CD8-positive, alpha-beta memory T cell (primary cell): Measurements from ENCODE around the gene TLE4. TPM values are rescaled to one million over a fixed set of nuclear protein-coding genes. Genes with fewer than 3 reads are reported as not detected.

Experiments
- CTCF ChIA-PET: fragments of 350-600 bp; sonication (Branson Sonifier 250); formaldehyde crosslinking; loops from one replicate; lab custom pipeline; 2021; ENCODE audit warnings: antibody characterized with exemption; lab: Charles Lee
- POLR2A ChIA-PET: fragments of 350-600 bp; sonication (Branson Sonifier 250); formaldehyde crosslinking; loops from one replicate; lab custom pipeline; 2021; ENCODE audit warnings: antibody characterized with exemption; lab: Charles Lee
- DNase-seq, 5 donors: peaks; one replicate each; pipeline versions ENCODE4 v3.0.0 to v3.0.0-alpha.2; 2020 to 2022; ENCODE audit warnings: mixed read lengths in 1 of 5
- H3K27ac ChIP-seq: one replicate; pipeline ENCODE4 v1.7.0; 2013; ENCODE audit warnings: low read depth, mild to moderate bottlenecking, low read length, moderate library complexity
- H3K27me3 ChIP-seq: 2 replicates; pipeline ENCODE4 v1.7.0; 2013; ENCODE audit warnings: low read length, mild to moderate bottlenecking; ENCODE audit not compliant: insufficient read depth, poor library complexity, severe bottlenecking
- H3K36me3 ChIP-seq: 2 replicates; pipeline ENCODE4 v1.7.0; 2013; ENCODE audit warnings: mild to moderate bottlenecking, low read length, moderate library complexity; ENCODE audit not compliant: insufficient read depth
- H3K4me1 ChIP-seq: 2 replicates; pipeline ENCODE4 v1.7.0; 2013; ENCODE audit warnings: mild to moderate bottlenecking, low read length, moderate library complexity; ENCODE audit not compliant: insufficient read depth
- H3K4me3 ChIP-seq: 2 replicates; pipeline ENCODE4 v1.7.0; 2013; ENCODE audit warnings: mild to moderate bottlenecking, low read length
- H3K9me3 ChIP-seq: 2 replicates; pipeline ENCODE4 v1.7.0; 2013; ENCODE audit warnings: mild to moderate bottlenecking, low read length
- H3K27ac Mint-ChIP-seq, 8 donors: one replicate each; pipeline ENCODE4 v1.8.0; 2020 to 2021; ENCODE audit warnings: mixed read lengths in 8 of 8, mild to moderate bottlenecking in 6 of 8, inconsistent platforms in 3 of 8, moderate library complexity in 3 of 8
- H3K27me3 Mint-ChIP-seq, 2 donors: one replicate each; pipeline ENCODE4 v1.8.0; 2020 to 2021; ENCODE audit warnings: mixed read lengths in 2 of 2, mild to moderate bottlenecking in 1 of 2, moderate library complexity in 1 of 2
- H3K36me3 Mint-ChIP-seq, 3 donors: one replicate each; pipeline ENCODE4 v1.8.0; 2020 to 2021; ENCODE audit warnings: mixed read lengths in 3 of 3, inconsistent platforms in 1 of 3, mild to moderate bottlenecking in 1 of 3
- H3K4me1 Mint-ChIP-seq, 3 donors: one replicate each; pipeline ENCODE4 v1.8.0; 2020 to 2021; ENCODE audit warnings: mixed read lengths in 3 of 3, inconsistent platforms in 1 of 3, mild to moderate bottlenecking in 1 of 3
- H3K4me3 Mint-ChIP-seq, 7 donors: one replicate each; pipeline ENCODE4 v1.8.0; 2020 to 2021; ENCODE audit warnings: mixed read lengths in 7 of 7, mild to moderate bottlenecking in 6 of 7, moderate library complexity in 4 of 7, inconsistent platforms in 2 of 7
- H3K9me3 Mint-ChIP-seq, 5 donors: one replicate each; pipeline ENCODE4 v1.8.0; 2020 to 2022; ENCODE audit warnings: mixed read lengths in 5 of 5, mild to moderate bottlenecking in 3 of 5, moderate library complexity in 2 of 5, inconsistent platforms in 1 of 5
- polyA plus RNA-seq: library from polyadenylated mRNA; unstranded; fragments of 300-500 nt; fragmentation: Illumina TruSeq; gene quantifications from one replicate; pipeline ENCODE4 v1.2.3, GENCODE V29; 2021
- total RNA-seq, 2 experiments: library from RNA; stranded (reverse); gene quantifications; one replicate each; pipeline ENCODE4 v1.2.3, GENCODE V29; 2021

The TLE4 gene
- total and polyA plus RNA-seq, 3 experiments from 2014 or later = 28.1 to 41.6 (median 29.2) TPM

DNA sequence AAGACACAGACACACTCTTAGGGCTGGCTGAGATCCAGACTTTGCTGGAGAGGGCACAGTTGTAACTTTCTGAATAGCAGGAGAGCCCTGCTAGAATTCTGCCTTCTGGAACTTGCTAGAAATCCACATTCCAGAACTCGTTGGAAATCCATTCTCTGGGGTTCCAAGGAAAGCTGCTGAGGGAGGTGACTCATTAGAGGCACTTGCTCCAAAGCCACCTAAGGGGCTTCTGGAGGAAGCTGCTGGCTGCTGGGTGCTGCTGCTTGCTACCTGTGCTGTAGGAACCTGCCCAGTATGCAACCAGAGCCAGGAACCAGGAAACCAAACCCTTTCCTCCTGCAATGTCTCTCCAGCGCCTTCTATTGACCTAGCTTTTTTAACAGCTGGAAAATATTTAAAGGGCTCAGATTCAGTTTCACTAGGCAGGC, 4.1 kb upstream of the TLE4 start:
- H3K27me3 Mint-ChIP-seq = peaks cover 9 to 36% of the 10 kb centered on the region in 2 donors
- peaks cover 7 to 15% (median 14%) of the 10 kb centered on the region in 3 donors for H3K4me1 Mint-ChIP-seq
- CTCF ChIA-PET = no interaction called here
- peak overlapping the region in 1 of 8 donors; percentile 35 for H3K27ac Mint-ChIP-seq
- Histone ChIP-seq H3K4me1 (peaks cover 8% of the 10 kb centered on the region), H3K9me3 (no peaks in the 10 kb centered on the region), H3K36me3 (no peaks in the 10 kb centered on the region), H3K4me3 (no peak overlapping the region), H3K27ac (no peak overlapping the region), H3K27me3 (no peaks in the 10 kb centered on the region)
- no peaks in the 10 kb centered on the region for H3K9me3 Mint-ChIP-seq
- H3K36me3 Mint-ChIP-seq = peaks cover 0 to 1% (median 0%) of the 10 kb centered on the region in 3 donors
- H3K4me3 Mint-ChIP-seq = peak overlapping the region in 1 of 7 donors; percentile 9
- no peak for DNase-seq
- POLR2A ChIA-PET = interaction anchor here (1.1 kb wide), 1 partner anchor 65 kb away, joined by 3 read pairs; no protein-coding TSS in a partner anchor

DNA sequence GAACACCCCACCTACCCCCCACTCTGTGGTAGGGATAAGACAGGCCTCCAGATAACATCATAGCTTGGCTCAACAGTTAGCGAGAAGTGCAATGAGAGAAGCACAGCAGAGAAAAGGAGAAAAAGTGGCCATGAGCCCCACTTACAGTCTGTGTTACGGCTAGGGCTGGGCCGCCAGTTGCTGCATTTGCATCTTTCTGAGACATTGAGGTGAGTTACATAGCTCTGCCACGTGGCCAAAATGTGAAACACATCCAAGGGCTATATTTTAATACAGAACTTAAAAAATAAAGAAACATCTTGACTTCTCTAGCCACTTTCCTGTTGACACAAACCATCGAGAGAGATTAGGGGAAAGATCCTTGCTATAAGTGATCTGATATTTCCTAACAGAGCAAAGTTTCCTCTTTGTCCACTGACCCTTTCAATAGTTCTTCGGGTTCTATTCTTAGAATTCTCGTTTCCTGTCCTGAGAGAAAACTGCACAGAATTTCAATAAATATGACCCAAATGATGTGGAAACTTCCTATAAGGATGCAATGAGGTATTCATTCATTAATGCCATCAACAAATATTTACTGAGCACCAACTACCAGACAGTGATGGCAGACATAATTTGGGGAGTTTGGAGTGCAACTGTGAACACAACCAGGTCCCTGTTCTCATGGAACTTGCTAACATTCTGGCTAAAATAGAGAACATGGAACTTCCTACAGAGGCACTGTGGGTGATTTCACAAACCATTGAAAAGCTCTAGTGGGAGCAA, 3.2 kb upstream of the TLE4 start:
- H3K27ac Mint-ChIP-seq = no peak overlapping the region
- POLR2A ChIA-PET = no interaction called here
- H3K4me1 Mint-ChIP-seq = peaks cover 7 to 16% (median 15%) of the 10 kb centered on the region in 3 donors
- no peaks in the 10 kb centered on the region for H3K9me3 ChIP-seq
- peaks cover 0 to under 1% (median 0%) of the 10 kb centered on the region in 5 donors for H3K9me3 Mint-ChIP-seq
- CTCF ChIA-PET = no interaction called here
- H3K4me3 ChIP-seq = no peak overlapping the region
- H3K27ac ChIP-seq = no peak overlapping the region
- peaks cover 0 to 3% (median 0%) of the 10 kb centered on the region in 3 donors for H3K36me3 Mint-ChIP-seq
- no peaks in the 10 kb centered on the region for H3K27me3 ChIP-seq
- H3K4me1 ChIP-seq = peaks cover 8% of the 10 kb centered on the region
- DNase-seq = no peak
- H3K36me3 ChIP-seq = no peaks in the 10 kb centered on the region
- H3K27me3 Mint-ChIP-seq = peaks cover 9 to 30% of the 10 kb centered on the region in 2 donors
- peak overlapping the region in 1 of 7 donors; percentile 49 for H3K4me3 Mint-ChIP-seq

DNA sequence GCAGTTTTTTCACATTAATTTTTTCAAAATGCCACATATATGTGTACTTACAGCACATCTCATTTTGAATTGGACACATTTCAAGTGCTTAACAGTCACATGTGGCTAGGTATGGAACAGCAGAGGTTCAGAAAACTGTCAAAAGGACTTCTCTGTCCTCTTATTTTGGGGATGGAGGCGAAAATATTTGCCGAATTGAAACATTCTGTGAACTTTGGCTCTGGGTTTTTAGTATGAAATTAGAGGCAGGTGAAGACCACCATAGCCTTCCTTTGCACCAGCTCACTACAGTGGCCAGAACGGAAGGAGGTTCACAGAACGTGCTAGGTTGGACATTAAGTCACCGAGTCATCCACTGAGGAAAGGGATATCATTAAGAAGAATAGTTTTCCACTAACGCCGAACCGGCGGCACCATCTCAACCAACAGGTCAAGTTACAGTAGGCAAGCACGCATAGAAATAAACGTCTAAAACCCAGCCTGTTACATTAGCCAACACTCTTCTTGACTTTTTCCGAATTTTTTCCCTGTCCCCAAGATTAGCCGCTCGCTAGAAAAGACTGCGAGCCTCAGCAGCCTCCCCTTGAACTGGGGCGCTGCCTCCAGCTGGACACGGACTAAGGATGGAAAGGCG, 1.8 kb upstream of the TLE4 start:
- ChIA-PET CTCF (interaction anchor here (0.8 kb wide), 1 partner anchor 14 kb away, joined by 3 read pairs; no protein-coding TSS in a partner anchor), POLR2A (interaction anchor here (0.7 to 1.7 kb wide), 2 partner anchors 151 to 313 kb away, joined by 4 to 5 read pairs; no protein-coding TSS in a partner anchor)
- Mint-ChIP-seq H3K27ac (peak overlapping the region in 7 of 8 donors; percentile 9 to 71 (median 48)), H3K27me3 (peaks cover 9 to 24% of the 10 kb centered on the region in 2 donors), H3K4me3 (no peak overlapping the region), H3K4me1 (peaks cover 19 to 30% (median 29%) of the 10 kb centered on the region in 3 donors), H3K36me3 (peaks cover 0 to 8% (median 0%) of the 10 kb centered on the region in 3 donors), H3K9me3 (peaks cover 0 to 3% (median 0%) of the 10 kb centered on the region in 5 donors)
- Histone ChIP-seq H3K27me3 (no peaks in the 10 kb centered on the region), H3K9me3 (no peaks in the 10 kb centered on the region), H3K36me3 (no peaks in the 10 kb centered on the region), H3K4me1 (peaks cover 21% of the 10 kb centered on the region), H3K27ac (no peak overlapping the region), H3K4me3 (peak overlapping the region; percentile 73)
- no peak for DNase-seq

DNA sequence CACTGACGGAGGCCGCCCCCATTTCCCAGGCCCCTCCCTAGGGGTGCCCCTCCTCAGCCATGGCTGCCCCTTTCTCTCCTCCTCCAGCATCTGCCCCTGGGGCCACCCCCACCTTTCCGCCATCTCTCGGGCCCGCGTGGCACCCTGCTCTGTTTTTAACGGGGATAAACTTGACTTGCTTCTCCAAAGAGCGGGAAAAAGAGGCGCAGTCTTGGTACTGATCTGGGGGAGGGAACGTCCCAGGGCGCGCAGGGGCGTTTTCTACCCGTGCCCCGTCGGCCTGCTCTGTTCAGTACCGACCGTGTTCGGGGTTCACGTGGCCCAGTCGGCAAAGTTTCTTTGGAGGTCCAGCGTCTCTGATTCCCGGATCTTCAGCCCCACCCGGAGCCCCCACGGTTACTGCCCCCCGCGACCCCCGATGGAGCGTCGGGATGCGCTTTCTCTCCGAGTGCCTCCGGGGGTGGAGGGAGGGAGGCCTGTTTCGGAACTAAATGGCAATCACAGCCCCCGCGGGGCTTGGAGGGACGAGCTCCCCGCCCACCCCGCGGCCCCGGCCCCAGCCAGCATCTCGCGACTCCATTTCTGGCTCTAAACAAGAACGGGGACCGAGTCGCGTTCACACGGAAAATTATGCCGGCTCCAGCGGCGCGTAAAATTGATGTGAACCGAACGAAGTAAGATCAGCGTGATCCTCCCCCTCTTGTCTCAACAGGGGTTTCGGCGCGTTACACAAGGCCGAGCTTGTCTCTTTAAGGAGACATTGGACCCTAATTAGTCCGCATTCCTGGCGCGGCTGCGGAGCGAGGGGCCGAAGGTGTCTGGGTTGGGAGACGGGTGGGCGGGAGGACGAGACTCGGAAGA, 1.1 kb upstream of the TLE4 start:
- H3K9me3 ChIP-seq = no peaks in the 10 kb centered on the region
- no peaks in the 10 kb centered on the region for H3K27me3 ChIP-seq
- H3K4me3 ChIP-seq = peak overlapping the region; percentile 73
- POLR2A ChIA-PET = interaction anchor here (0.6 to 2.2 kb wide), 11 partner anchors 12 to 312 kb away, joined by 3 to 33 read pairs (median 4); no protein-coding TSS in a partner anchor
- peaks cover 9 to 19% of the 10 kb centered on the region in 2 donors for H3K27me3 Mint-ChIP-seq
- peaks cover 26% of the 10 kb centered on the region for H3K4me1 ChIP-seq
- H3K36me3 ChIP-seq = no peaks in the 10 kb centered on the region
- peak overlapping the region in 4 of 8 donors; percentile 9 to 54 (median 29) for H3K27ac Mint-ChIP-seq
- CTCF ChIA-PET = interaction anchor here (1.0 to 1.6 kb wide), 5 partner anchors 10 to 310 kb away, joined by 3 to 5 read pairs (median 3); no protein-coding TSS in a partner anchor
- peak overlapping the region; percentile 52 for H3K27ac ChIP-seq
- peak in 4 of 5 donors; percentile 19 to 54 (median 34) for DNase-seq
- H3K9me3 Mint-ChIP-seq = peaks cover 0 to 3% (median 0%) of the 10 kb centered on the region in 5 donors
- peaks cover 0 to 9% (median under 1%) of the 10 kb centered on the region in 3 donors for H3K36me3 Mint-ChIP-seq
- no peak overlapping the region for H3K4me3 Mint-ChIP-seq
- H3K4me1 Mint-ChIP-seq = peaks cover 23 to 32% (median 30%) of the 10 kb centered on the region in 3 donors

DNA sequence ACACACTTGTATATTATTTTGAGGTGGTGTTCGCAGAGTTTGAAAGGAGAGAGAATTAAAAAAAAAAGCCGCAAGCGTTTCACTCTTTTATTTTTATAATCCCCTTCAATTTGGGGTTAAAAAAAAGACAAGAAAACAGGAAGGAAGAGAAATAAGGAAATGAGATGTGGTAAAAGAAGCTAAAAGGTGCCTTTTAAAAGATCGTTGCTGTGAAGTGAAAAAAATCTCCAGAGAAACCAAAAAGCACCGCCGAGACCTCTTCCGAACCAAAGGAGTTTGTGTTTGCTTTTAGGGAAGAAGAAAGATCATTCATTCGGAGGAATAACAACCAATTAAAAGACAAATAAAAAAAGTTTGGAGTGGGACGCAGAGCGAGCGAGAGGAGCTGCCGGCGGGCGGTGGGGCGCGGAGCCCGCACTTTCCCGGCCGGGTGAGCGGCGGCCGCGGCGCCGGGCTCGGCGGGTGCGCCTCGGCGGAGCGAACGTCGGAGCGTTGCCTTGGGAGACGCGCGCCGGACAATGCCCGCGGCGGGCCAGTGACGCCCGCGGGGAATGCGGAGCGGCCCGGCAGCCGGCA, 355 bp downstream of the TLE4 start:
- no peaks in the 10 kb centered on the region for H3K36me3 ChIP-seq
- H3K36me3 Mint-ChIP-seq = peaks cover 0 to 18% (median 3%) of the 10 kb centered on the region in 3 donors
- peaks cover 4 to 7% of the 10 kb centered on the region in 2 donors for H3K27me3 Mint-ChIP-seq
- peak overlapping the region; percentile 76 for H3K27ac ChIP-seq
- no peak for DNase-seq
- H3K4me1 Mint-ChIP-seq = peaks cover 34 to 45% (median 44%) of the 10 kb centered on the region in 3 donors
- peak overlapping the region; percentile 55 for H3K4me3 ChIP-seq
- ChIA-PET POLR2A (interaction anchor here (0.5 to 2.2 kb wide), 21 partner anchors 8 to 311 kb away, joined by 3 to 33 read pairs (median 3); no protein-coding TSS in a partner anchor), CTCF (interaction anchor here (0.7 to 1.6 kb wide), 10 partner anchors 8 to 133 kb away, joined by 3 to 5 read pairs (median 3); no protein-coding TSS in a partner anchor)
- H3K9me3 ChIP-seq = no peaks in the 10 kb centered on the region
- H3K9me3 Mint-ChIP-seq = peaks cover 0 to 3% (median 0%) of the 10 kb centered on the region in 5 donors
- no peak overlapping the region for H3K27ac Mint-ChIP-seq
- H3K4me1 ChIP-seq = peaks cover 32% of the 10 kb centered on the region
- no peaks in the 10 kb centered on the region for H3K27me3 ChIP-seq
- H3K4me3 Mint-ChIP-seq = peak overlapping the region in 1 of 7 donors; percentile 91

DNA sequence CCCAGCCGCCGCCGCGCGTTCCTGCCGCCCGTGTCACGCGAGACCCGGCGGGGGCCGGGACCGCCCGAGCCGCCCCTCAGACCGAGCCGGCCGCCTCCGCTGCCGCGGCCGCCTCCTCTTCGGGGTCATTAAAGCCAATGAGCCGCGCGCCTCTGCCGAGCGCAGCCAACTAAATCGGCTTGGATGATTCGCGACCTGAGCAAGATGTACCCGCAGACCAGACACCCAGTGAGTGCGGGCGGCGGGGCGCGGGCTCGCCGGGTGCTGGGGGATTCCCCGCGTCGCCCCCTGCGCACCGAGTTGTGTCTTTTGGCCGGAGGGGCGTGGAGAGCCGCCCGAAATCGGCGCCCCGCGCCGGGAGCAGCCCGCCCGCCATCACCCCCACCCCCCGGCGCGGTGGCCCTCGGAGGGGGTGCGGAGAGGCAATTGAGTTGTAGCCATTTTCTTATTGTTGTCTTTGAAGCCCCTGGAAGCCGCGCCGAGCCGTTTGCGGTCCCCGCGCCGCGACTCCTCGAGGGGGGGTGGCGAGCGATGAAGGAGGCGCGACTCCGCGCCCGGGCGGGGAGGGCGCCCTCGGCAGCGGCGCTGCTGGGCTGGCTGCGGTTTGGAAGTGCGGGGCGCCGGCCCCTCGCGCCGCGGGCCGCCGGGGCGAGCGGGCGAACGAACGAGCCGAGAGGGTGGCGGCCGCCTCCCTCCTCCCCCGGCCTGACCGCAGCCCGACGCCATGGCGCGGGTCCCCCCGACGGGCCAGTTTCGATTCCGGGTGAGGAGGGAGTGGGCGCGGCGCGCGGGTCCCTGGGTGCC, 1.0 kb downstream of the TLE4 start:
- peak; percentile 54 to 82 (median 75) for DNase-seq
- Mint-ChIP-seq H3K27me3 (peaks cover 4 to 7% of the 10 kb centered on the region in 2 donors), H3K9me3 (peaks cover 0 to 3% (median 0%) of the 10 kb centered on the region in 5 donors), H3K27ac (peak overlapping the region in 6 of 8 donors; percentile 72 to 98 (median 96)), H3K36me3 (peaks cover 0 to 18% (median 3%) of the 10 kb centered on the region in 3 donors), H3K4me1 (peaks cover 41 to 52% (median 50%) of the 10 kb centered on the region in 3 donors), H3K4me3 (peak overlapping the region in 6 of 7 donors; percentile 91 to 97 (median 95))
- Histone ChIP-seq H3K27ac (peak overlapping the region; percentile 76), H3K9me3 (no peaks in the 10 kb centered on the region), H3K4me3 (peak overlapping the region; percentile 79), H3K27me3 (no peaks in the 10 kb centered on the region), H3K36me3 (no peaks in the 10 kb centered on the region), H3K4me1 (peaks cover 38% of the 10 kb centered on the region)
- CTCF ChIA-PET = interaction anchor here (0.7 to 1.6 kb wide), 4 partner anchors 8 to 124 kb away, joined by 3 to 4 read pairs (median 4); no protein-coding TSS in a partner anchor
- POLR2A ChIA-PET = interaction anchor here (0.8 to 2.2 kb wide), 13 partner anchors 8 to 156 kb away, joined by 3 to 33 read pairs (median 3); no protein-coding TSS in a partner anchor
